ENCODE data around the gene BTN1A1. TPM values are rescaled to one million over a fixed set of nuclear protein-coding genes. Genes with fewer than 3 reads are reported as not detected.

Gene BTN1A1
- total and polyA plus RNA-seq, 9 of the 15 experiments (the other 6 are each of a cell fraction or from before 2014, with no cell fraction given) = 0.01 to 0.15 (median 0.06) TPM; not detected in 4

DNA sequence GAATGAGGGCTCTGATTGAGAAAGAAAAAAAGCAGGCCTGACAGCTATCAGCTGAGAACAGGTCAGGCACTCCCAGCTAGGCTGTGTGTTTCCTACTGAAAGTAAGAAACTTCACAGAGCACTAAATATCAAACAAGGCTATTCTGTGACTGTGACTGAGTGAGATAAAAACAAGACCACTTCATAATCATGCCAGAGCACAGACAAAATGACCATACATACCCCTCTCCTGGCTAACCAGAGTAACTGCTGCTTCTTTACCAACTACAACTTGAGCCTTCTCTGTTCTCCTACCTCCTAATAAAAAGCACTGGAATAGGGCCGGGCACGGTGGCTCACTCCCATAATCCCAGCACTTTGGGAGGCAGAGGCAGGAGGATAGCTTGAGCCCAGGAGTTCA lies 6.8 kb upstream of the BTN1A1 start (continued):
- TF ChIP-seq REST (IDR thresholded peaks at IDR 0.05; ENCODE audit: borderline replicate concordance) (peak; percentile 81), REST (CRISPR knock-in tag; IDR thresholded peaks at IDR 0.05; ENCODE audit: low read depth) (no peak), NFE2 (IDR thresholded peaks at IDR 0.05; ENCODE audit: low read depth) (no peak), LCOR (CRISPR knock-in tag; IDR thresholded peaks at IDR 0.05) (0 out of 2 replicates have a peak, but pooled peaks have one; percentile 21), NCOA4 (IDR thresholded peaks at IDR 0.05; ENCODE audit: partially characterized antibody) (no peak), PHF8 (IDR thresholded peaks at IDR 0.05; ENCODE audit: borderline replicate concordance, low read length) (no peak), BHLHE40 (IDR thresholded peaks at IDR 0.05; ENCODE audit: low read length) (0 out of 2 replicates have a peak, but pooled peaks have one; percentile 29), SNAPC5 (CRISPR knock-in tag; IDR thresholded peaks at IDR 0.05) (no peak), NKRF (IDR thresholded peaks at IDR 0.05; ENCODE audit: borderline replicate concordance) (no peak)
- TF ChIP-seq, protein P1, sequence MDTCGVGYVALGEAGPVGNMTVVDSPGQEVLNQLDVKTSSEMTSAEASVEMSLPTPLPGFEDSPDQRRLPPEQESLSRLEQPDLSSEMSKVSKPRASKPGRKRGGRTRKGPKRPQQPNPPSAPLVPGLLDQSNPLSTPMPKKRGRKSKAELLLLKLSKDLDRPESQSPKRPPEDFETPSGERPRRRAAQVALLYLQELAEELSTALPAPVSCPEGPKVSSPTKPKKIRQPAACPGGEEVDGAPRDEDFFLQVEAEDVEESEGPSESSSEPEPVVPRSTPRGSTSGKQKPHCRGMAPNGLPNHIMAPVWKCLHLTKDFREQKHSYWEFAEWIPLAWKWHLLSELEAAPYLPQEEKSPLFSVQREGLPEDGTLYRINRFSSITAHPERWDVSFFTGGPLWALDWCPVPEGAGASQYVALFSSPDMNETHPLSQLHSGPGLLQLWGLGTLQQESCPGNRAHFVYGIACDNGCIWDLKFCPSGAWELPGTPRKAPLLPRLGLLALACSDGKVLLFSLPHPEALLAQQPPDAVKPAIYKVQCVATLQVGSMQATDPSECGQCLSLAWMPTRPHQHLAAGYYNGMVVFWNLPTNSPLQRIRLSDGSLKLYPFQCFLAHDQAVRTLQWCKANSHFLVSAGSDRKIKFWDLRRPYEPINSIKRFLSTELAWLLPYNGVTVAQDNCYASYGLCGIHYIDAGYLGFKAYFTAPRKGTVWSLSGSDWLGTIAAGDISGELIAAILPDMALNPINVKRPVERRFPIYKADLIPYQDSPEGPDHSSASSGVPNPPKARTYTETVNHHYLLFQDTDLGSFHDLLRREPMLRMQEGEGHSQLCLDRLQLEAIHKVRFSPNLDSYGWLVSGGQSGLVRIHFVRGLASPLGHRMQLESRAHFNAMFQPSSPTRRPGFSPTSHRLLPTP (IDR thresholded peaks at IDR 0.05; ENCODE audit: borderline replicate concordance, extremely low read depth, insufficient read length) = no peak
- TF ChIP-seq, protein P2, sequence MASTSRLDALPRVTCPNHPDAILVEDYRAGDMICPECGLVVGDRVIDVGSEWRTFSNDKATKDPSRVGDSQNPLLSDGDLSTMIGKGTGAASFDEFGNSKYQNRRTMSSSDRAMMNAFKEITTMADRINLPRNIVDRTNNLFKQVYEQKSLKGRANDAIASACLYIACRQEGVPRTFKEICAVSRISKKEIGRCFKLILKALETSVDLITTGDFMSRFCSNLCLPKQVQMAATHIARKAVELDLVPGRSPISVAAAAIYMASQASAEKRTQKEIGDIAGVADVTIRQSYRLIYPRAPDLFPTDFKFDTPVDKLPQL (IDR thresholded peaks at IDR 0.05; ENCODE audit: extremely low read depth, insufficient read length) = no peak
- TF ChIP-seq, protein P3, sequence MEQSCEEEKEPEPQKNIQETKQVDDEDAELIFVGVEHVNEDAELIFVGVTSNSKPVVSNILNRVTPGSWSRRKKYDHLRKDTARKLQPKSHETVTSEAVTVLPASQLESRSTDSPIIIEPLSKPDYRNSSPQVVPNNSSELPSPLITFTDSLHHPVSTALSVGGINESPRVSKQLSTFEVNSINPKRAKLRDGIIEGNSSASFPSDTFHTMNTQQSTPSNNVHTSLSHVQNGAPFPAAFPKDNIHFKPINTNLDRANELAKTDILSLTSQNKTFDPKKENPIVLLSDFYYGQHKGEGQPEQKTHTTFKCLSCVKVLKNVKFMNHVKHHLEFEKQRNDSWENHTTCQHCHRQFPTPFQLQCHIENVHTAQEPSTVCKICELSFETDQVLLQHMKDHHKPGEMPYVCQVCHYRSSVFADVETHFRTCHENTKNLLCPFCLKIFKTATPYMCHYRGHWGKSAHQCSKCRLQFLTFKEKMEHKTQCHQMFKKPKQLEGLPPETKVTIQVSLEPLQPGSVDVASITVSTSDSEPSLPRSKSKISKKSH (CRISPR knock-in tag; IDR thresholded peaks at IDR 0.05) = no peak
